Bone marrow (tissue), 2 donors: ENCODE results near the gene MTA3.
A peak's percentile ranks its signal among the peaks of the same experiment; 100 is the strongest.

Experiments
- DNase-seq, 2 donors: peaks; one replicate each; lab custom pipeline; 2025; lab: John Stamatoyannopoulos, UW

Gene MTA3

GRCh38 chr2:42787424-42787787, 219.0 kb downstream of the MTA3 start:
- DNase-seq = no peak

- no peak for DNase-seq
Measured at GRCh38 chr2:42787788-42788477, 219.5 kb downstream of the MTA3 start.

- DNase-seq = no peak
Measured at GRCh38 chr2:42788478-42788793, 220.0 kb downstream of the MTA3 start.

- no peak for DNase-seq
Measured at GRCh38 chr2:42788882-42789281, 220.4 kb downstream of the MTA3 start.

- DNase-seq = no peak
Measured at GRCh38 chr2:42789751-42790150, 221.3 kb downstream of the MTA3 start.

GRCh38 chr2:42791606-42792005, 223.2 kb downstream of the MTA3 start:
- DNase-seq = no peak

- DNase-seq = peak; percentile 52 to 81
Measured at GRCh38 chr2:42792087-42792582, 223.7 kb downstream of the MTA3 start.

GRCh38 chr2:42792583-42793333, 224.3 kb downstream of the MTA3 start, which contains the start of gene HAAO:
Gene HAAO (minus strand): TSS chr2:42792583. CDS start chr2:42792536, 47 bp downstream.
- no peak for DNase-seq

- DNase-seq = no peak
Measured at GRCh38 chr2:42793334-42794270, 225.2 kb downstream of the MTA3 start.

GRCh38 chr2:42794271-42795046, 226.0 kb downstream of the MTA3 start:
- DNase-seq = no peak

- no peak for DNase-seq
Measured at GRCh38 chr2:42795275-42795674, 226.8 kb downstream of the MTA3 start.

GRCh38 chr2:42795841-42796301, 227.4 kb downstream of the MTA3 start:
- DNase-seq = no peak

- no peak for DNase-seq
Measured at GRCh38 chr2:42796427-42797248, 228.2 kb downstream of the MTA3 start.

GRCh38 chr2:42797281-42797680, 228.8 kb downstream of the MTA3 start:
- no peak for DNase-seq

GRCh38 chr2:42799881-42800280, 231.4 kb downstream of the MTA3 start:
- DNase-seq = no peak

- no peak for DNase-seq
Measured at GRCh38 chr2:42800461-42800962, 232.1 kb downstream of the MTA3 start.

- no peak for DNase-seq
Measured at GRCh38 chr2:42800981-42801380, 232.5 kb downstream of the MTA3 start.

- no peak for DNase-seq
Measured at GRCh38 chr2:42801381-42801780, 232.9 kb downstream of the MTA3 start.

- no peak for DNase-seq
Measured at GRCh38 chr2:42802150-42802549, 233.7 kb downstream of the MTA3 start.

- no peak for DNase-seq
Measured at GRCh38 chr2:42804338-42804737, 235.9 kb downstream of the MTA3 start.
